IPS DF 6.9 (cell line): ENCODE measurements around the gene TAF8.

Experiments
- DNase-seq: peaks from one replicate; pipeline ENCODE4 v3.0.0-alpha.2; 2013; ENCODE audit warnings: low read depth, low spot score
- H3K27ac ChIP-seq: one replicate; pipeline ENCODE4 v1.5.1; 2013; ENCODE audit warnings: low read length, control low read depth
- H3K27me3 ChIP-seq: 2 replicates; pipeline ENCODE4 v1.6.1; 2013; ENCODE audit warnings: mild to moderate bottlenecking, low read length; ENCODE audit not compliant: control insufficient read depth, insufficient read depth
- H3K36me3 ChIP-seq: 2 replicates; pipeline ENCODE4 v1.6.1; 2013; ENCODE audit warnings: low read length; ENCODE audit not compliant: control insufficient read depth, insufficient read depth
- H3K4me1 ChIP-seq: 2 replicates; pipeline ENCODE4 v1.6.1; 2013; ENCODE audit warnings: low read length; ENCODE audit not compliant: control insufficient read depth, insufficient read depth
- H3K4me3 ChIP-seq: 2 replicates; pipeline ENCODE4 v1.5.1; 2013; ENCODE audit warnings: mild to moderate bottlenecking, low read length
- H3K9me3 ChIP-seq: 2 replicates; pipeline ENCODE4 v1.6.1; 2013; ENCODE audit warnings: low read length, inconsistent platforms; ENCODE audit not compliant: control insufficient read depth, insufficient read depth
- WGBS: extraction: QIAGEN DNeasy Blood & Tissue Kit; methylation state at CpG from one replicate; pipeline ENCODE4 v1.1.7; 2013; ENCODE audit warnings: mixed read lengths, missing lambda C conversion rate; ENCODE audit not compliant: insufficient read length, insufficient coverage; 5-methylcytosine and 5-hydroxymethylcytosine counted together

Gene TAF8

GRCh38 chr6:42043787-42044475 lies 6.4 kb upstream of the TAF8 start:
- WGBS, result no CpG with 5 or more reads among the region's 21 CpGs
- Histone ChIP-seq H3K36me3 (no peaks in the 10 kb centered on the region), H3K4me1 (peaks cover 2% of the 10 kb centered on the region; the same call in 1 of the 2 replicates), H3K4me3 (no peak overlapping the region), H3K9me3 (no peaks in the 10 kb centered on the region), H3K27ac (no peak overlapping the region), H3K27me3 (peaks cover 35% of the 10 kb centered on the region)
- peak; percentile 71 for DNase-seq

GRCh38 chr6:42045538-42046460 lies 4.5 kb upstream of the TAF8 start:
- no peak for DNase-seq
- Histone ChIP-seq H3K4me3 (no peak overlapping the region), H3K9me3 (no peaks in the 10 kb centered on the region), H3K27me3 (peaks cover 35% of the 10 kb centered on the region), H3K27ac (no peak overlapping the region), H3K36me3 (no peaks in the 10 kb centered on the region), H3K4me1 (peaks cover 4% of the 10 kb centered on the region; the same call in 1 of the 2 replicates)
- WGBS, result no CpG with 5 or more reads among the region's 14 CpGs

GRCh38 chr6:42046464-42047212 lies 3.7 kb upstream of the TAF8 start:
- no peak overlapping the region for H3K27ac ChIP-seq
- no peak overlapping the region for H3K4me3 ChIP-seq
- H3K4me1 ChIP-seq, result peaks cover 4% of the 10 kb centered on the region; the same call in 1 of the 2 replicates
- H3K9me3 ChIP-seq, result no peaks in the 10 kb centered on the region
- no CpG with 5 or more reads among the region's 12 CpGs for WGBS
- DNase-seq, result no peak
- peaks cover 35% of the 10 kb centered on the region for H3K27me3 ChIP-seq
- no peaks in the 10 kb centered on the region for H3K36me3 ChIP-seq

GRCh38 chr6:42047213-42047590 lies 3.1 kb upstream of the TAF8 start:
- H3K4me3 ChIP-seq, result no peak overlapping the region
- no peaks in the 10 kb centered on the region for H3K36me3 ChIP-seq
- H3K27me3 ChIP-seq, result peaks cover 35% of the 10 kb centered on the region
- H3K4me1 ChIP-seq, result peaks cover 4% of the 10 kb centered on the region; the same call in 1 of the 2 replicates
- H3K9me3 ChIP-seq, result no peaks in the 10 kb centered on the region
- DNase-seq, result no peak
- no peak overlapping the region for H3K27ac ChIP-seq
- WGBS, result no CpG with 5 or more reads among the region's 4 CpGs

- Histone ChIP-seq H3K4me1 (peaks cover 4% of the 10 kb centered on the region; the same call in 1 of the 2 replicates), H3K9me3 (no peaks in the 10 kb centered on the region), H3K27me3 (peaks cover 35% of the 10 kb centered on the region), H3K4me3 (peak overlapping the region; percentile 53; the same call in 1 of the 2 replicates), H3K27ac (no peak overlapping the region), H3K36me3 (no peaks in the 10 kb centered on the region)
- no peak for DNase-seq
- no CpG with 5 or more reads among the region's 8 CpGs for WGBS
Observed at GRCh38 chr6:42047790-42048405, 2.4 kb upstream of the TAF8 start.

- H3K27me3 ChIP-seq, result peaks cover 35% of the 10 kb centered on the region
- no peak overlapping the region for H3K4me3 ChIP-seq
- DNase-seq, result no peak
- H3K9me3 ChIP-seq, result no peaks in the 10 kb centered on the region
- H3K27ac ChIP-seq, result no peak overlapping the region
- no CpG with 5 or more reads among the region's 36 CpGs for WGBS
- peaks cover 4% of the 10 kb centered on the region; the same call in 1 of the 2 replicates for H3K4me1 ChIP-seq
- no peaks in the 10 kb centered on the region for H3K36me3 ChIP-seq
Observed at GRCh38 chr6:42049116-42049809, 1.1 kb upstream of the TAF8 start.

GRCh38 chr6:42049948-42050296 lies 402 bp upstream of the TAF8 start:
- Histone ChIP-seq H3K4me3 (peak overlapping the region; percentile 15; the same call in 1 of the 2 replicates), H3K4me1 (peaks cover 4% of the 10 kb centered on the region; the same call in 1 of the 2 replicates), H3K9me3 (no peaks in the 10 kb centered on the region), H3K27me3 (peaks cover 33% of the 10 kb centered on the region), H3K36me3 (no peaks in the 10 kb centered on the region), H3K27ac (no peak overlapping the region)
- WGBS, result no CpG with 5 or more reads among the region's 20 CpGs
- DNase-seq, result no peak

GRCh38 chr6:42051268-42051653 lies 937 bp downstream of the TAF8 start:
- Histone ChIP-seq H3K27ac (no peak overlapping the region), H3K4me1 (0 out of 2 replicates have a peak, but pooled peaks cover 2% of the 10 kb centered on the region), H3K27me3 (peaks cover 22% of the 10 kb centered on the region), H3K9me3 (no peaks in the 10 kb centered on the region), H3K4me3 (no peak overlapping the region), H3K36me3 (peaks cover 11% of the 10 kb centered on the region; the same call in 1 of the 2 replicates)
- DNase-seq, result no peak
- no CpG with 5 or more reads among the region's 8 CpGs for WGBS

GRCh38 chr6:42053601-42054000 lies 3.3 kb downstream of the TAF8 start:
- H3K4me3 ChIP-seq, result no peak overlapping the region
- no peaks in the 10 kb centered on the region; the same call in 1 of the 2 replicates for H3K27me3 ChIP-seq
- no peak overlapping the region for H3K27ac ChIP-seq
- H3K36me3 ChIP-seq, result peaks cover 22% of the 10 kb centered on the region
- 0 out of 2 replicates have a peak, but pooled peaks cover 2% of the 10 kb centered on the region for H3K4me1 ChIP-seq
- H3K9me3 ChIP-seq, result no peaks in the 10 kb centered on the region
- no peak for DNase-seq
